ENCODE measurements around the gene AAR2.

The AAR2 gene

GRCh38 chr20:36218380-36219064 lies 17.8 kb upstream of the AAR2 start:
- DNase-seq (ENCODE audit: low spot score) = no peak

GRCh38 chr20:36219671-36220220 lies 16.5 kb upstream of the AAR2 start:
- DNase-seq (ENCODE audit: low spot score) = no peak

- DNase-seq (ENCODE audit: low spot score) = no peak
These were observed 10.6 kb upstream of the AAR2 start for GRCh38 chr20:36225666-36226065.

GRCh38 chr20:36228770-36229169 lies 7.5 kb upstream of the AAR2 start:
- no peak for DNase-seq (ENCODE audit: low spot score)

GRCh38 chr20:36230019-36230418 lies 6.3 kb upstream of the AAR2 start:
- no peak for DNase-seq (ENCODE audit: low spot score)

- no peak for DNase-seq (ENCODE audit: low spot score)
These were observed 4.9 kb upstream of the AAR2 start for GRCh38 chr20:36231331-36231730.

- no peak for DNase-seq (ENCODE audit: low spot score)
These were observed 1.4 kb upstream of the AAR2 start for GRCh38 chr20:36234771-36235320.

- DNase-seq (ENCODE audit: low spot score) = no peak
These were observed 476 bp downstream of the AAR2 start for GRCh38 chr20:36236786-36237121.

- DNase-seq (ENCODE audit: low spot score) = no peak
These were observed 1.2 kb downstream of the AAR2 start for GRCh38 chr20:36237477-36237876.

- DNase-seq (ENCODE audit: low spot score) = no peak
These were observed 1.9 kb downstream of the AAR2 start for GRCh38 chr20:36238153-36238552.

- DNase-seq (ENCODE audit: low spot score) = no peak
These were observed 2.5 kb downstream of the AAR2 start for GRCh38 chr20:36238760-36239159.

GRCh38 chr20:36240076-36240475 lies 3.8 kb downstream of the AAR2 start:
- no peak for DNase-seq (ENCODE audit: low spot score)

- no peak for DNase-seq (ENCODE audit: low spot score)
These were observed 5.4 kb downstream of the AAR2 start for GRCh38 chr20:36241678-36242077.

GRCh38 chr20:36243726-36244125 lies 7.4 kb downstream of the AAR2 start:
- DNase-seq (ENCODE audit: low spot score) = no peak

- no peak for DNase-seq (ENCODE audit: low spot score)
These were observed 10.1 kb downstream of the AAR2 start for GRCh38 chr20:36246401-36246800.

GRCh38 chr20:36248836-36249235 lies 12.6 kb downstream of the AAR2 start:
- DNase-seq (ENCODE audit: low spot score) = no peak

GRCh38 chr20:36249450-36249849 lies 13.2 kb downstream of the AAR2 start:
- DNase-seq (ENCODE audit: low spot score) = no peak

GRCh38 chr20:36251426-36251825 lies 15.1 kb downstream of the AAR2 start:
- DNase-seq (ENCODE audit: low spot score) = no peak

GRCh38 chr20:36252511-36252910 lies 16.2 kb downstream of the AAR2 start:
- no peak for DNase-seq (ENCODE audit: low spot score)

- DNase-seq (ENCODE audit: low spot score) = no peak
These were observed 16.8 kb downstream of the AAR2 start for GRCh38 chr20:36253036-36253435.

GRCh38 chr20:36254076-36254475 lies 17.8 kb downstream of the AAR2 start:
- no peak for DNase-seq (ENCODE audit: low spot score)

GRCh38 chr20:36255445-36255844 lies 19.2 kb downstream of the AAR2 start:
- no peak for DNase-seq (ENCODE audit: low spot score)

- DNase-seq (ENCODE audit: low spot score) = no peak
These were observed 23.1 kb downstream of the AAR2 start for GRCh38 chr20:36259177-36260061.

Data from iPS-NIHi11 (cell line).